Kidney glomerular epithelial cell (primary cell): ENCODE measurements around the gene SEC31A.
"Not testable (repeated sequence)": the region's sequence is repeated elsewhere in the genome, so short reads cannot be mapped to it uniquely, and the experiment has no call there.

Experiments
- DNase-seq: peaks from one replicate; lab custom pipeline; 2025; lab: John Stamatoyannopoulos, UW

Gene SEC31A

GRCh38 chr4:82890901-82891706 is at the start of gene SEC31A:
Gene SEC31A, minus strand, starts transcription at chr4:82891153. Its CDS starts 9,217 bp downstream, at chr4:82881936.
- peak; percentile 90 for DNase-seq

DNA sequence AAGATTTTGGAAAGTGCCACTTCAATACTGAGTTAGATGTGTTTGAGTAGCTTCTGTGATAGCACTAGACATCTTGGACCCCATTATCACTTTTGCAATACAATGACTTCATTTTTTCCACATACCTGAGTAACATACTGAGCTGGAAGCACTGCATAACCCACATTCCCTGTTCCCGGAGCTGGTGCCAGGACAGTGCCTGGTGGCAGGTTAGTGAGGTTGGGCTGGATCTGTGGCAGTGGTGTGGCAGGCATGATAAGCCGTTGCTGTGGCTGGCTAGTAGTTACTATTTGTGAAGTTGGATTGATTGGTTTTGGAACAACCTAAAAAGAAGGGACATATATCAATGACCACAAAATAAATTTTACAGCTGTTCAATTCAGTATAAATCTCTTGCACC is 48.5 kb upstream of the SEC31A start:
- DNase-seq: no peak

GRCh38 chr4:82934441-82934840 is 43.5 kb upstream of the SEC31A start:
- DNase-seq: no peak

DNA sequence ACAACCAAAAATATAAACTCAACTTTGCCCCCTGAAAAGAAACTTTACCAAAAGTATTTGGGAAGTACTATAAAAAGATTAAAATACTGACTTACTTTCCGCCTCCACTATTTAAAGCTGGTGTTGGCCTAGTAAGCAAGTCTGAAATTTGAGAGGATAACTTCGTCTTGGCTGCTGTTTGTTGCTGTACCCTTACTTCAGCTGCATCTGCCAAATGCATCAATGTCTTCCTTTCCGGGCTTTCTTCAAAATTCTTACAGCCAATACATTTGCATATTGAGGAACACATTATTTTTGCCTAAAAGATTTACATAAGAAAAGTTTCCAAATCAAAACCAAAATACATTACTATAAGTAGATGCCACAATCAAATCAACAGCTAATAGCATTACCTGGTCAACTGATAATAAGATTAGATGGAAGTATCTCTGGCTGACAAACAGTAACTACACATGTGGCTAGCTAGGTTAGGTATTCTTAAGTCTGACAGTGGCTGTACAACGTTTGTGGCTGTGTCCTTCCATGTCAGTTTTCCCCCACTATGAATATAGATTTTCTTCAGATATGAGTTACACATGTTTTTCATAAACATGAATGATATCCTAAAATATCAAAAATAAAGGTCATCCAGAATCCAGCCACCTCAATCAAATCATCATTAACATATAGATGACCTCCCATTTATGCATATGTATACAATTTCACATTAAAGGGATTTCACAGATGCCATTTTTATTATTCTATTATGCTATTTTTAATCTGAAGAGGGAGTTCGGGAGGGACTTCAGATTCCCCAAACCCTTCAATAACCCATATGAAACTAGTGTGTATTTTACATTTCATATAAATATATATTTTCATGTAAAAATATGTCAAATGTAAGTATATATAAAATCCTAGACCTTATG is 40.1 kb upstream of the SEC31A start:
- no peak for DNase-seq

- no peak for DNase-seq
Measured at GRCh38 chr4:82921795-82922194, 30.8 kb upstream of the SEC31A start.

GRCh38 chr4:82919386-82919785 is 28.4 kb upstream of the SEC31A start:
- no peak for DNase-seq

GRCh38 chr4:82918091-82918490 is 27.1 kb upstream of the SEC31A start:
- no peak for DNase-seq

- DNase-seq: not testable (repeated sequence)
Measured at GRCh38 chr4:82913968-82914367, 23.0 kb upstream of the SEC31A start.

- DNase-seq: no peak
Measured at GRCh38 chr4:82913305-82913704, 22.4 kb upstream of the SEC31A start.

- no peak for DNase-seq
Measured at GRCh38 chr4:82909326-82909725, 18.4 kb upstream of the SEC31A start.

GRCh38 chr4:82906469-82906868 is 15.5 kb upstream of the SEC31A start:
- no peak for DNase-seq

GRCh38 chr4:82905205-82905604 is 14.3 kb upstream of the SEC31A start:
- peak; percentile 59 for DNase-seq

DNA sequence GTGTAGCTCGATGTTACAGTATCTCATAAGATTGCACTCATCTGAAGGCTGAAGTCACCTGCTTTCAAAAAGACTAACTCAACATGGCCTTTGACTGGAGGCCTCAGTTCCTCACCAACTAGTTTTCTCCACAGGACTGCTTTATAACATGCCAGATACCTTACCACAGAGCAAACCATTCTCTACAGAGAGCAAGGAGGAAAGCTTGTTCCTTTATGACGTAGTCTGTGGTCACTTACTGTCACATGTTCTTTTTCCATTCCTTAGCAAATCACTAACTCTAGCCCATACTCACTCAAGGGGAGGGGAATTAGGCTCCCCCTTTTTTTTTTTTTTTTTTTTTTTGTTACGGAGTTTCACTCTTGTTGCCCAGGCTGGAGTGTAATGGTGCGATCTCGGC is 12.8 kb upstream of the SEC31A start:
- no peak for DNase-seq

- no peak for DNase-seq
Measured at GRCh38 chr4:82901183-82901718, 10.3 kb upstream of the SEC31A start.

- DNase-seq: peak; percentile 98
Measured at GRCh38 chr4:82900411-82901182, 9.6 kb upstream of the SEC31A start, which contains the start of gene THAP9. Gene THAP9, plus strand, starts transcription at chr4:82900735. Its CDS starts 68 bp downstream, at chr4:82900803.

GRCh38 chr4:82900066-82900410 is 9.1 kb upstream of the SEC31A start:
- peak; percentile 70 for DNase-seq

- DNase-seq: no peak
Measured at GRCh38 chr4:82899374-82900065, 8.6 kb upstream of the SEC31A start.

DNA sequence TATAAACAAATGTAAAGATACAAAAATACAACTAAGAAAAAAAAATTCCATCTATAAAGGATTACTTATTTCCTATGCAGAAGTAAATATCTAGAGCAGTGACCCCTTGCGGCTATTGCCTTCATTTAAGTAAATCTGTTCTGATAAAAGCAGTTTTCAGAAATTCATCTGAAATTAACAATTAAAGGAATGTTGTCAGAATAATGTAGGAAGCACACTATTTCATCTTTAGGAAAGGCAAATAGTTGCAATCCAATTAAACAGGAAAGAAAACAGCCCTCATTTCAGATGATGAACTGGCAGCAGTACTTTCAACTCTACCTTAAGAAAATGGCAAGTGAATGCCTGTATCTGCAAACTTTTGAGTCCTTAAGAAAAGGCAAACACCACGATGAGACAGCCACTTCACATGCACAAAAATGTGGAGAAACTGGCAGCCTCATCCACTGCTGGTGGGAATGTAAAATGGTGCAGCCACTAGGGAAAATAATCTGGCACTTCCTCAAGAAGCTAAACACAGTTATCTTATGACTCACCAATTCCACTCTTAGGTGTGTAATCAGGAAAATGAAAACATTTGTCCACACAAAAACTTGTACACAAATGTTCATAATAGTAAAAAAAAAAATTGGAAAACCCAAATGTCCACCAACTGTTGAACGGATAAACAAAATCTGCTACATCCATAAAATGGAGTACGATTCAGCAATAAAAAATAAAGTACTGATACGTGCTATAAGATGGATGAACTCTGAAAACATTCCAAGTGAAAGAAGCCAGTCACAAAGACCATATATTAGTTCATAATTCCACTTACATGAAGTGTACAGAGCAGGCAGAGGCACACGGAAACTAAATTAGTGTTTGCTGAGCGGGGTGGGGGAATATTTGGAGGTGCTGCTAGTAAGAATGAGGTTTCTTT is 7.6 kb upstream of the SEC31A start:
- DNase-seq: peak; percentile 56

DNA sequence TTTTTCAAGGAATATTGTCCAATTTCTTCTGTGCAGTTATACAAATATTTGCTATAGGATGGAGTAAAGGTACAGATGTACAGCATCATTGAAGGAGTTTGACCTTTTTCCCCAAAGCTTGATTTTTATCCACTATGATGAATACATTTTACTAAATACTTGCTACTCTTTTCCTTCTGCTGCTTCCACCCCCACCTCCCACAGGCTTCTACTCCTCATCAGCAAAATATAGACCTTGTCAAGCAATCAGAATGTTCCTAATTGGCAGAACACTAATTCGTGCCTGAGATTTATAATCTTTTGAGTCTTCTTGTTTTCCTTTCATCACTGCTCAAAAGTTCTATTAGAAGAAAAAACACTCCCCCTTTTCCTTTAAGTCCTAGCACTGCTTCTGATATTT is 5.8 kb upstream of the SEC31A start:
- DNase-seq: no peak

- DNase-seq: no peak
Measured at GRCh38 chr4:82893942-82894341, 3.0 kb upstream of the SEC31A start.
